Activated B cell treated with CpG ODN at 0.5 μM for 24 hours (primary cell): ENCODE data around the gene IPO11. TPM values are rescaled to one million over a fixed set of nuclear protein-coding genes. Genes with fewer than 3 reads are reported as not detected.

Experiments used
- ATAC-seq: fragments of 200-7000 bp; cut with Tn5 transposase; one replicate; pipeline ENCODE4 v1.10.0; 2021; ENCODE audit warnings: low read depth, mild to moderate bottlenecking, moderate library complexity
- CTCF ChIA-PET: fragments of 350-600 bp; sonication (Branson Sonifier 250); formaldehyde crosslinking; loops from one replicate; lab custom pipeline; 2021; ENCODE audit warnings: antibody characterized with exemption; lab: Charles Lee
- POLR2A ChIA-PET: fragments of 350-600 bp; sonication (Branson Sonifier 250); formaldehyde crosslinking; loops from one replicate; lab custom pipeline; 2021; ENCODE audit warnings: antibody characterized with exemption; lab: Charles Lee
- DNase-seq: peaks from one replicate; pipeline ENCODE4 v3.0.0; 2022
- H3K27ac Mint-ChIP-seq: one replicate; pipeline ENCODE4 v1.8.0; 2020; ENCODE audit warnings: mixed read lengths
- H3K27me3 Mint-ChIP-seq: one replicate; pipeline ENCODE4 v1.8.0; 2021; ENCODE audit warnings: mixed read lengths
- H3K36me3 Mint-ChIP-seq: one replicate; pipeline ENCODE4 v1.8.0; 2021; ENCODE audit warnings: low read depth, mixed read lengths
- H3K4me1 Mint-ChIP-seq: one replicate; pipeline ENCODE4 v1.8.0; 2021; ENCODE audit warnings: mixed read lengths
- H3K4me3 Mint-ChIP-seq: one replicate; pipeline ENCODE4 v1.8.0; 2020; ENCODE audit warnings: mild to moderate bottlenecking, mixed read lengths
- H3K9me3 Mint-ChIP-seq: one replicate; pipeline ENCODE4 v1.8.0; 2020; ENCODE audit warnings: mixed read lengths
- intact Hi-C: fragments of 100-400 bp; cut with micrococcal nuclease; formaldehyde crosslinking; loops from one replicate; pipeline ENCODE4 v1.15.1; 2024
- total RNA-seq: library from RNA; stranded (reverse); gene quantifications from 2 replicates; pipeline ENCODE4 v1.2.3, GENCODE V29; 2022
- TF ChIP-seq, protein P1 (sequence below): fragments of 200-600 bp; IDR thresholded peaks from one replicate; pipeline ENCODE4 v1.8.0; 2022; ENCODE audit warnings: antibody characterized with exemption, mild to moderate bottlenecking

The IPO11 gene
- total RNA-seq, 1 donor from 2014 or later, result 32.9 TPM

DNA sequence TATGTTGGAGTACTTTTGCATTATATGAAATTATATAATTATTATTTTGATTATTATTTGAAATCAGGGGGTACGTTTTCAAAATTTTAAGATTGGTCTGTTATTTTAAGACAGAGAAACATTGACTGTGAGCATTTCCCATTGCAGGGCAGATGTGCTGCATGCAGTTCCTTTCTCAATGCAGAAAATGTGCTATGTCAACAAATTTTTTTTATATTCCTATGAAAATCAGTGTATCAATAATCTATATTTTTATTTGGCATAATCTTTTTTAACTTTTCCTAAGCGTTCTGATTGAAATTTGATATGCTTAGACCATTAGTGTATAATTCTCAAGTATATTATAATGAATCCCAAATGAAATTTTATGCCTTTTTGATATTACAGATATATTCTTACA is 124.2 kb downstream of the IPO11 start:
- POLR2A ChIA-PET, result no interaction called here
- intact Hi-C loops, result no loop called here

DNA sequence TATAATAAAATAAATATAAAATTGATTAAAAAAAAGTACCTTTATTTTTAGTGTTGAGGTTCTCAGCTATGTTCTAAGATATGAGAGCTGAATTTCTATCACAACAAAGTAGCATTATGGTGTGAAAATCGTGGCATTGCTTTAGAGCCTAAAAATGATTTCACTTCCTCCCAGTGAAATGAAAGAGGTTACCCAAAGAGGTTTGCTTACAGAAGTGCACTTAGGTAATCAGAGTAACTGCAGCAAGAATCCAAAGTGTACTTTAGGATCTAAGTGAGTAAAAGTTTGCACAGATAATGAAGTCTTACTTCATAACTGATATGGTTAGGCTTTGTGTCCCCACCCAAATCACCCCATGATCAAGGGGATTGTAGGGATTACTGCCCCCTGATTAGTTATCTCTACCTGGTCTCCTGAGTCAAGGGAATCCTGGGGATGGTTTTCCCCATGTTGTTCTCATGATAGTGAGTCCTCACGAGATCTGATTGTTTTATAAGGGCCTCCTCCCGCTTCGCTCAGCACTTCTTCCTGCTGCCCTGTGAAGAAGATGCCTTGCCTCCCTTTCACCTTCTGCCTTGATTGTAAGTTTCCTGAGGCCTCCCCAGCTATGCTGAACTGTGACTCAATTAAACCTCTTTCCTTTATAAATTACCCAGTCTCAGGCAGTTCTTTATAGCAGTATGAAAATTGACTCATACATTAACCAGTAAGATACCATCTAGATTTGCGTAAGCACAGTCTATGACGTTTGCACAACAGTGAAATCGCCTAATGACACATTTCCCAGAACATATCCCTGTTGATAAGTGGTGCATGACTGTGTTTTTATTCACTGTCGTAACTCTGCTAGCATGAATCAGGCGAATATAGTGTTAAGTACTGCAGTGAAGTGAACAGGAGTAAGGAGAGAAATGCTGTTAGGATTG is 125.7 kb downstream of the IPO11 start:
- Mint-ChIP-seq H3K27me3 (no peaks in the 10 kb centered on the region), H3K4me1 (no peaks in the 10 kb centered on the region), H3K9me3 (no peaks in the 10 kb centered on the region), H3K36me3 (peaks cover 35% of the 10 kb centered on the region), H3K27ac (no peak overlapping the region), H3K4me3 (no peak overlapping the region)
- ATAC-seq (no peak), DNase-seq (no peak)
- intact Hi-C loops, result no loop called here
- TF ChIP-seq, protein P1, sequence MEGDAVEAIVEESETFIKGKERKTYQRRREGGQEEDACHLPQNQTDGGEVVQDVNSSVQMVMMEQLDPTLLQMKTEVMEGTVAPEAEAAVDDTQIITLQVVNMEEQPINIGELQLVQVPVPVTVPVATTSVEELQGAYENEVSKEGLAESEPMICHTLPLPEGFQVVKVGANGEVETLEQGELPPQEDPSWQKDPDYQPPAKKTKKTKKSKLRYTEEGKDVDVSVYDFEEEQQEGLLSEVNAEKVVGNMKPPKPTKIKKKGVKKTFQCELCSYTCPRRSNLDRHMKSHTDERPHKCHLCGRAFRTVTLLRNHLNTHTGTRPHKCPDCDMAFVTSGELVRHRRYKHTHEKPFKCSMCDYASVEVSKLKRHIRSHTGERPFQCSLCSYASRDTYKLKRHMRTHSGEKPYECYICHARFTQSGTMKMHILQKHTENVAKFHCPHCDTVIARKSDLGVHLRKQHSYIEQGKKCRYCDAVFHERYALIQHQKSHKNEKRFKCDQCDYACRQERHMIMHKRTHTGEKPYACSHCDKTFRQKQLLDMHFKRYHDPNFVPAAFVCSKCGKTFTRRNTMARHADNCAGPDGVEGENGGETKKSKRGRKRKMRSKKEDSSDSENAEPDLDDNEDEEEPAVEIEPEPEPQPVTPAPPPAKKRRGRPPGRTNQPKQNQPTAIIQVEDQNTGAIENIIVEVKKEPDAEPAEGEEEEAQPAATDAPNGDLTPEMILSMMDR, result no peak
- CTCF ChIA-PET, result no interaction called here
- POLR2A ChIA-PET, result no interaction called here

More for the DNA sequence above, 124.2 kb downstream of the IPO11 start:
- DNase-seq (no peak), ATAC-seq (no peak)
- CTCF ChIA-PET, result no interaction called here
- Mint-ChIP-seq H3K27ac (no peak overlapping the region), H3K4me1 (no peaks in the 10 kb centered on the region), H3K9me3 (no peaks in the 10 kb centered on the region), H3K4me3 (no peak overlapping the region), H3K36me3 (peaks cover 35% of the 10 kb centered on the region), H3K27me3 (no peaks in the 10 kb centered on the region)
- TF ChIP-seq, protein P1, result no peak

DNA sequence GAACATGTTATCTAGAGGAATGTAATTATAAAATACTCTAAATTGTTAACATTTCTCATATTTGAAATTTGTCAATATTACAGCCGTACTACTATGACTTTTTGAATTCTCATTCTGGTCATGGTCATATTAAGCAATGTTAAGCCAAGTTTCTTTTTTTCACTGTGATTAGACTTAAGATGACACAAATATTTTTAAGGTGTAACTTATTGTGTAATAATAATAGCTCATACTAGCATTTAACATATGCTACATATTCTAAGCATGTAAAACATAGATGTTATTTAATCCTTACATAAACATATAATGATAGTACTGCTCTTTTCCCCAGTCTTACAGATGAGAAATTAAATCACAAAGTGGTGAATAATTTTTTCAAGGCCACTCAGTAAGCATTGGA is 130.2 kb downstream of the IPO11 start:
- H3K27ac Mint-ChIP-seq, result no peak overlapping the region
- no peaks in the 10 kb centered on the region for H3K27me3 Mint-ChIP-seq
- no peak for ATAC-seq
- no peak for DNase-seq
- peaks cover 4% of the 10 kb centered on the region for H3K4me1 Mint-ChIP-seq
- no peak overlapping the region for H3K4me3 Mint-ChIP-seq
- ChIA-PET CTCF (no interaction called here), POLR2A (no interaction called here)
- TF ChIP-seq, protein P1, result no peak
- H3K36me3 Mint-ChIP-seq, result peaks cover 55% of the 10 kb centered on the region
- peaks cover 5% of the 10 kb centered on the region for H3K9me3 Mint-ChIP-seq
- intact Hi-C loops, result no loop called here

DNA sequence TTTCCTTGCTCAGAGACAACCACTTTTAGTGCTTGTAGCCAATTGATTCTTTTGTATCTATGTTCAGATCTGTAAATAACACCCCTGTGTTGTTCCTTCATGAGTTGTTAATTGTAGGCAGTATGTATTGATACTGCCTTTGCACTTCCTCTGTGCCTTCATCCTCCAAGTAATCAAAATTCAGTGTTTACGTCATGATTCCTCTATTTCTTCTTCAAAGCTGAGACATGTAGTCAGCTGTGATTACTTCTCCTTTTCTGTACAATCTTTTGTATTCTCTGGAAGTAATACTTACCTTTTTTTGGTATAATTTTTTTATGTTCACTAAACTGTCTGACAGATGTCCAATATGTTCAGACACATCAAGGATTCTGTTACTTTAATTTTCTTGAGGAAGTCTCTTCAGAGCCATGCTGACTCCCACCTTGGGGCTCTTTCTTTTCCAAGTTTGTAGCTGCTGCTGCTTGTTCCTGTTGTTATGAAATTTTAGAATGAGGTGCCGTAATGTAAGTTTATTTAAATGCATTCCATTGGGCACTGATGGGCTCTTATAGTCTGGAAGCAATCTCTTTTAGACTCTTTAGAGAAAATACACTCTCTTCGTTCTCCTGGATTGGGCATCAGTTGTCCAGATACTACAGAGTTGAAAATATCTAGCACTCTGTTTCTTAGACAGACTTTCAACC is 135.5 kb downstream of the IPO11 start:
- TF ChIP-seq, protein P1, result no peak
- Mint-ChIP-seq H3K9me3 (peaks cover 5% of the 10 kb centered on the region), H3K4me3 (no peak overlapping the region), H3K36me3 (peaks cover 42% of the 10 kb centered on the region), H3K4me1 (peaks cover 10% of the 10 kb centered on the region), H3K27ac (no peak overlapping the region), H3K27me3 (no peaks in the 10 kb centered on the region)
- no peak for DNase-seq
- intact Hi-C loops, result no loop called here
- ChIA-PET CTCF (no interaction called here), POLR2A (no interaction called here)
- no peak for ATAC-seq

DNA sequence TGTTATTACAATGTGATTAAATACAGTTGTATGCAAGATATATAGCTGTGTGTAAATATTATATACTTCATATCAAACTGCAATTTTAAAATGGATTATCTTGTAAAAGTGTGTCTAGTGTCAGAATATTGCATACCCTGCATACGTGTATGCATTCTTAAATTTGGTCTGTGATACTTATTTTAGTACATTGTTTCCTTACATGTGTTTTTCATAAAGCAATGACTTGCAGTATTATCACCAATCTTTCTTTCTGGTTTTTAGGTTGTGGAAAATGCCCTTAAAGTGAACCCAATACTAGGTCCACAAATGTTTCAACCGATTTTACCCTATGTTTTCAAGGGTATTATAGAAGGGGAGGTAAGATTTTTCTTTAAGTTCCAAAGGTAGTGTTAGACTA is 137.5 kb downstream of the IPO11 start:
- H3K4me3 Mint-ChIP-seq, result no peak overlapping the region
- POLR2A ChIA-PET, result no interaction called here
- ATAC-seq, result no peak
- peaks cover 2% of the 10 kb centered on the region for H3K9me3 Mint-ChIP-seq
- H3K27ac Mint-ChIP-seq, result no peak overlapping the region
- H3K27me3 Mint-ChIP-seq, result no peaks in the 10 kb centered on the region
- intact Hi-C loops, result no loop called here
- DNase-seq, result no peak
- CTCF ChIA-PET, result no interaction called here
- TF ChIP-seq, protein P1, result no peak
- peaks cover 42% of the 10 kb centered on the region for H3K36me3 Mint-ChIP-seq
- peaks cover 10% of the 10 kb centered on the region for H3K4me1 Mint-ChIP-seq
